HG02678 (cell line): Measurements from ENCODE around the gene PHF21A.
"Not testable (repeated sequence)": the region's sequence is repeated elsewhere in the genome, so short reads cannot be mapped to it uniquely, and the experiment has no call there.

Source experiments
- ATAC-seq: cut with Tn5 transposase; IDR thresholded peaks from one replicate; pipeline ENCODE4 v1.9.1; 2021; ENCODE audit warnings: mild to moderate bottlenecking, moderate library complexity; ENCODE audit not compliant: unreplicated experiment

Gene PHF21A

GRCh38 chr11:46038529-46038928, 82.7 kb downstream of the PHF21A start:
- ATAC-seq, result no peak

- no peak for ATAC-seq
These were observed 84.3 kb downstream of the PHF21A start for GRCh38 chr11:46036969-46037368.

- no peak for ATAC-seq
These were observed 85.2 kb downstream of the PHF21A start for GRCh38 chr11:46036009-46036408.

- no peak for ATAC-seq
These were observed 87.2 kb downstream of the PHF21A start for GRCh38 chr11:46034041-46034440.

- no peak for ATAC-seq
These were observed 94.5 kb downstream of the PHF21A start for GRCh38 chr11:46026606-46027293.

- no peak for ATAC-seq
These were observed 101.1 kb downstream of the PHF21A start for GRCh38 chr11:46020084-46020599.

- ATAC-seq, result no peak
These were observed 102.6 kb downstream of the PHF21A start for GRCh38 chr11:46018651-46019050.

GRCh38 chr11:46017341-46017740, 103.9 kb downstream of the PHF21A start:
- ATAC-seq, result no peak

GRCh38 chr11:46015941-46016340, 105.3 kb downstream of the PHF21A start:
- no peak for ATAC-seq

GRCh38 chr11:46014168-46014567, 107.1 kb downstream of the PHF21A start:
- not testable (repeated sequence) for ATAC-seq

GRCh38 chr11:46012185-46012584, 109.1 kb downstream of the PHF21A start:
- no peak for ATAC-seq

GRCh38 chr11:46010100-46010499, 111.2 kb downstream of the PHF21A start:
- no peak for ATAC-seq

- no peak for ATAC-seq
These were observed 111.6 kb downstream of the PHF21A start for GRCh38 chr11:46009647-46010046.

- no peak for ATAC-seq
These were observed 114.7 kb downstream of the PHF21A start for GRCh38 chr11:46006418-46007070.

GRCh38 chr11:46003572-46003971, 117.7 kb downstream of the PHF21A start:
- no peak for ATAC-seq

GRCh38 chr11:46002189-46002588, 119.1 kb downstream of the PHF21A start:
- no peak for ATAC-seq

- ATAC-seq, result no peak
These were observed 119.8 kb downstream of the PHF21A start for GRCh38 chr11:46001448-46001914.

- no peak for ATAC-seq
These were observed 123.7 kb downstream of the PHF21A start for GRCh38 chr11:45997599-45997998.

- no peak for ATAC-seq
These were observed 125.9 kb downstream of the PHF21A start for GRCh38 chr11:45995342-45995734.

- ATAC-seq, result no peak
These were observed 126.6 kb downstream of the PHF21A start for GRCh38 chr11:45994371-45995341.

GRCh38 chr11:45993531-45994001, 127.7 kb downstream of the PHF21A start:
- ATAC-seq, result no peak
